HT1080 (cell line): ENCODE measurements around the gene PDZD2. TPM values are rescaled to one million over a fixed set of nuclear protein-coding genes. Genes with fewer than 3 reads are reported as not detected.

Experiments used
- DNase-seq: peaks from one replicate; pipeline ENCODE4 v3.0.0-alpha.2; 2015; ENCODE audit warnings: low read depth
- total RNA-seq: library from RNA; depleted of rRNA; stranded (reverse); fragments of >200 nt; shearing (Covaris generic); gene quantifications from 2 replicates; pipeline ENCODE4 v1.2.3, GENCODE V29; 2014

The PDZD2 gene
- total RNA-seq, 1 experiment from 2014 or later: 1.1 TPM

- DNase-seq: peak; percentile 56
Measured at GRCh38 chr5:31860726-31861433, 221.9 kb downstream of the PDZD2 start.

GRCh38 chr5:31861601-31862000 lies 222.7 kb downstream of the PDZD2 start:
- DNase-seq: no peak

- DNase-seq: no peak
Measured at GRCh38 chr5:31863991-31864411, 225.1 kb downstream of the PDZD2 start.

DNA sequence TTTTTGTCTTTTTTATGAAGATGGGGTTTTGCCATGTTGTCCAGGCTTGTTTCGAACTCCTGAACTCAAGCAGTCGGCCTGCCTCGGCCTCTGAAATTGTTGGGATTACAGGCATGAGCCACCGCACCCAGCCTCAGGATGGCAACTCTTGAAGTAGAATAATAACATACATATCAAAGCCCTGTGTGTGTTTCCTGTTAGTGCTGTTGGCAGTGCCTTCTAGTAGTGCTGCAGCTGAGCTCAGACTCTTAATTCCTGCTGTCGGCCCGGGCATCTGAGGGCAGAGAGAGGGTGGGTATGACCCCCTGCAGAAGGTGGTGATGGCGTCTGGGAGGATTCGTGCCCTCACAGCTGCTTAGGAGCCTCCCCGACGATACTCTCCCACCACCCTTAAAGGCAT lies 227.2 kb downstream of the PDZD2 start:
- DNase-seq: no peak

DNA sequence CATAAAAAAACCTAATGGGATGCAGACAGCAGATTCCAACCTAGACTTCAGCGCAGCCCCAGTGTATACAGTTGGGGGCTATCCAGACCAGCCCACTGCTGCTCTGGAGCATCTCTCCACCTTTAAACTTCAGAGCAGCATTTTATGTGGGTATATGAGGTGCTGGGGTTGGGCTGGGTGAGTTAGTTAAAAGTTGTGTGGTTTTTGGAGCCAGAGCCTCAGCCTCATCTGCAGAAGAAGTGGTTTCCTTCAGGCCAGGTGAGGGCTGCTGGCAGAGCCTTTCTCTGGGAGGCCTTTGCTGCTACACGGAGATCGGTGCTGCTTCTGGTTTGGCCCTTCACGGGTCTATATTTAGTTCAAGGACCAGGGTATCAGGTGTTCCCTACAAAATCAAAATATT lies 228.3 kb downstream of the PDZD2 start:
- no peak for DNase-seq

- no peak for DNase-seq
Measured at GRCh38 chr5:31880449-31880848, 241.5 kb downstream of the PDZD2 start.

GRCh38 chr5:31884896-31885295 lies 246.0 kb downstream of the PDZD2 start:
- DNase-seq: no peak

DNA sequence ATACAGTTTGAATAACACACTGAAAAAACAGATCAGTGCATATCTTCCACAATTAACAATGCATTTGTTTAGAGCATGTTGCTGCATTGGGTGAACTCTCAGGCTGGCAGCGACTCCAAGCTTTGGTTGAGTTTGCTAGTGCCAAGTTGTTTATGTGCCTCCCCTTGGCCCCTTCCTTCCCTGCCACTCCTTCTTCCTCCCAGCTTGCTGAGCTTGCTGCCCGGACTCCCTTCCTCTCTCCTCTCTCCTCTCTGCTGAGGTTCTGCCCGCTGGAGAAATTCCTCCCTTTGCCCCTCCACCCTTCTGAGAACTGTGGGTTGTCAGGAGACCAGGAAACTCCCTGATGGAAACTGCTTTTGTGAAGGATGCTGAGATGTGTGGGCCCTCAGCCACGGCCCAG lies 247.3 kb downstream of the PDZD2 start:
- DNase-seq: no peak

- DNase-seq: no peak
Measured at GRCh38 chr5:31887556-31887955, 248.6 kb downstream of the PDZD2 start.

- DNase-seq: no peak
Measured at GRCh38 chr5:31888564-31888963, 249.6 kb downstream of the PDZD2 start.

DNA sequence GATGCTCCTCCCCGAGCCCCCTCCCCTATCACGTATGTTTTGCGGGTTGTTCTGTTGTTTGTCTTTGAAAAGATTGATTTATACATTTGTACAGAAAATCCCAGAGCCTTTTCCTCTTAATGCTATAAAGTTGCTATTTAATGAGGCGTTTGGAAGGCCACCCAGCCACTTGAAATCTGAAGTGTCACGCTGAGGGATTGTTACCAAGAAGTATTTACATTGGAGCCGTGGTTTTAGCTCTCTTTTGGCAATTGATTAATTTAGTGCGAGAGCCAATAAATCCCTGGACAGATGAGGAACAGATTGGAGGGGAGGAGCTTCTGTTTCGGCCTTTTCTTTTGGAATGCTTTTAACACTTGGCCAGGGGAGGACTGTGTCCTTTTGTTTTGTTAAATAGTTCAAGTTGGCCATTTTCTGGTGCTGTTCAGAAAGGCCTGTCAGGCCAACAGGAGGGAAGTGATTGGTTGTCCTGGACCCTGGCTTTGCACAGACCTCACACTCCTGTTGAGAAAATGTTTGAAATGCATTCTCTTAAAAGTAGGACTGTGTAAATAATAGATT lies 250.2 kb downstream of the PDZD2 start:
- no peak for DNase-seq

DNA sequence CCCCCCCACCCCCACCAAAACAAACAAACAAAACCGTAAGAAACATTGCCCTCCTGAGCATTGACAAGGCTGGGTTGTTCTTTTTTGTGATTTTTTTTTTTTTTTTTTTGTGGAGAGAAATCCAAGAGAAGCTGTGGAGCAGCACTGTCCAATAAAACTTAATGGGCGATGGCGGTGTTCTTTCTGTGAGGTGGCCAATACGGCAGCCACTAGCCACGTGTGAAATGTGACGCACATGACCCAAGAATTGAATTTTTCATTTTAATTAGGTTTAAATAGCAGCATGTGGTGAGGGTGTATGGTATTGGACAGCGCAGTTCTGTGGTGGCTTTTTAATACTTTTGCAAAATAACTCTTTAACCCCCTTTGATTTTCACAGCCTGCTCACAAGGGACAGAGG lies 251.1 kb downstream of the PDZD2 start:
- DNase-seq: no peak

DNA sequence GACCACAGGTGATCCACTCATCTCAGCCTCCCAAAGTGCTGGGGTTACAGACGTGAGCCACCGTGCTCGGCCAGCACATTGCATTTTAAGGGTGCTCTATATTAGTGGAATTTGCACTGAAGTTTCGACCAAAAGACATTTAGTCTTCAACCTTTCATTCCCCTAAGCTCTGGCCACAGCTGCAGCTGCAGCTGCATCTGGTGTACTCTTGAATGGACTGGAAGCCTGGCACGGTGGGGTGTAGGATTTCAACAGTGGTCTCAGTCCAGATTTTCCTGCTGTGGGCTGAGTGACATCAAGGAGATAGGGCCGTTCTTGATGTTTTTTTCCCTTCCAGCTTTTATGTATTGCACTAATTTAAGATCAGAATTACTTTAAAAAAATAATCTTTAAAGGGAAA lies 255.2 kb downstream of the PDZD2 start:
- no peak for DNase-seq

GRCh38 chr5:31895199-31895820 lies 256.4 kb downstream of the PDZD2 start:
- no peak for DNase-seq

GRCh38 chr5:31898036-31898632 lies 259.2 kb downstream of the PDZD2 start:
- no peak for DNase-seq

DNA sequence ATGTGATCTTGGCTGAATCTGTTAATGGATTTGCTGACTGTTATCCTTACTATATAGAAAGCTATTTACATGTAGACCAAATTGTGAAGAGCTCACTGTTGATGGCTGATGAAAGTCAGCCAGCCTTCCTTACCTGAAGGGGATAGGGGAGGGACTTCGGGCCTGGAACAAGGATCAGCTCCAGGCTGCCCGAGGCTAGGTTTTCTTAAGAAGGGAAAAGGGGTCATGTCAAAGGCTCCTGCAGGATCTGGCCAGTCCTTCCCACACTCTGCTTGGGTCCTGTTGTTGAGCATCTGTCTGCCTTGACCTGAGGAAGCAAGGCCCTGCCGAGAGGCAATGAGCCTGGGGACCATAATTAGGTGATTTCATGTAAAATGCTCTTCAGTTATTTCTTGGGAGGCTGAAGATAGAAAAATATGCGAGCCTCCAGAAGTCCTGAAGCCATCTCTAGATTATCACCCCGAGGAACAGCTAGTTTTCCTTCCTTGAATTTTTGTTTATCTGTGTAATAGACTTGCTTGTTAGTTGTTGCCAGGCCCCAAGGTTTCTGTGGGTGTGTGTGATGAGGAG lies 261.4 kb downstream of the PDZD2 start:
- DNase-seq: no peak

GRCh38 chr5:31901807-31902530 lies 263.0 kb downstream of the PDZD2 start:
- DNase-seq: peak; percentile 61

DNA sequence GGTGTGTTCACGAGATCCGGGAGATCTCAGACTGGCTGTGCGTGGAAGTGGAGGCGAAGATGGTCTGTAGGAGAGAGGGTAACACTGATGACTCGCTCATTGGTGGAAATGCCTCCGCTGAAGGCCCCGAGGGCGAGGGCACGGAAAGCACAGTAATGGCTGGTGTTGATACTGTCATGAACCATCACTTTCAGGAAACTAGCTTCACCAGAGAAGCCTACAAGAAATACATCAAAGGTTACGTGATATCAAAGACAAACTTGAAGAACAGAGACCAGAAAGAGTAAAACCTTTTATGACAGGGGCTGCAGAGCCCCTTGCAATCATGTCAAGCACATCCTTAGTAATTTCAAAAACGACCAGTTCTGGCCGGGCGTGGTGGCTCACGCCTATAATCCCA lies 269.5 kb downstream of the PDZD2 start:
- DNase-seq: no peak

DNA sequence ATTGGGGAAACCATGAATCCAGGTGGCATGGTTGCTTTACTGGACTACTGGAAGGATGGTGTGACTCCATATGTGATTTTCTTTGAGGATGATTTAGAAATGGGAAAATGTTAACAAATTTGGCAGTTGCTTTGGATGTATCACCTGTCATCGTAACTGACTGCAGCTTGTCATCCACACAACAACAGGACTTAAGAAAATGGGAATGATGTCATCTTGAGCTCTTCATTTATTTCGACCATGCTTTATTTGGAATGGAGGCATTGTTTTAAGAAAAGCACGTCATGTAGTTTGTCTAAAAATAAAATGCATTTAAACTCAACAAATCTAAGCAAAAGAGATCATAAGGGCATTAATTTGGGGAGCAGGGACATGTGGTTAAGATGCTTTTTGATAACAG lies 270.1 kb downstream of the PDZD2 start:
- no peak for DNase-seq

GRCh38 chr5:31911291-31912265 lies 272.6 kb downstream of the PDZD2 start:
- no peak for DNase-seq
